T follicular helper cell (primary cell): ENCODE measurements around the gene PSAPL1.

Source experiments
- DNase-seq: peaks from one replicate; pipeline ENCODE4 v3.0.0-alpha.2; 2020; ENCODE audit warnings: low read depth

Gene PSAPL1

GRCh38 chr4:7397206-7398103 lies 37.3 kb downstream of the PSAPL1 start:
- DNase-seq, result no peak

DNA sequence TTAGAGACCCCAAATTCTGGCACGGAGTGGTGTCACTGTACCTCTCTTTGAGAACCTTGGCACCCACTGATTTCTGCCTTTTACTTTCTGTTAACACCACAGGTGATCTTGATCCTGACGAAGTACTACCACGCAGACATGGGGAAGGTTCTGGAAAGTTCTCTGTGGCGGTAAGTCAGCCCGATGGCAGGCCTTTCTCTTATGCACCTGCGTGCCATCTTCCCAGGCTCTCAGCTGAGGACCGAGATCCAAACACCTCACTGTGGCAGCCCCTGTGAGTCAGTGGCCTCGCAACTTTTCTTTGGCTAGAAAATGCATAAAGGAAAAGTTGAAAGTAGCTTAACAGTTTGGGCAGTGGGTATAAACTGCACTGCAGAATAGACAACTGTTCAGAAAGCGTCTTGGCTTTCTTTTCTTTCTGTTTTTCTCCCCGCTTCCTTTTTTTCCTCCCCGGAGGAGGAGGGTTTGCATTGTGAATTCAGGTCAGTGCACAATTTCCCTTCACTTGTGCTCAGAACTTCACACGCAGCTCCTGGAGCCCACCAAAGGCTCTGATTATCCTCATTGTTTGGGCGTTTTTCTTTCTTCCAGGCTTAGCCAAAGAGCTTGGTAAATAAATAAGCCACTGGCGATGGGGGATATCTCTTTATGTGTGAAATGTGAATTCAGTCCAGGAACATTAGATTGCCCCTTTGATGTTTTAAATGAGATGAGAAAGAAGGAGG lies 38.4 kb downstream of the PSAPL1 start:
- DNase-seq, result no peak

DNA sequence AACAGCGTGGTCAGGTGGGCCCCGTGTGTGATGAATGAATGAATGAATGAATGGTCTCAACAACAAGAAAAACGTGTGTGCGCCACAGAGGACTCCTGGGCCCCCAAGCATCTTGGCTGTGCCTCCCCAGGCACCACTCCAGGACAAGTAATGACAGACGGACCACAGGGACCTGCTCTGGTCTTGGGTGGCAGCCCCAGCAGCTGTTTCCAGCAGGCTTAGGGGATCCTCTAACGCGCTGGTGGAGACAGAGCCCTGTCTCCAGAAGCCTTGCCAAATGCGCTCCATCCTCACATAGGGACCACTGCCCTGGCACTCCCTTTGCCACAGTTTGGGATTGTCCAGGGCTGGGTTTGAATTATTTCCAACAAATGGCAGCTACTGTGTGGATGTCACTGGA lies 39.1 kb downstream of the PSAPL1 start:
- no peak for DNase-seq

- no peak for DNase-seq
Measured at GRCh38 chr4:7394681-7395451, 39.9 kb downstream of the PSAPL1 start.

- DNase-seq, result no peak
Measured at GRCh38 chr4:7393601-7394575, 40.8 kb downstream of the PSAPL1 start.

DNA sequence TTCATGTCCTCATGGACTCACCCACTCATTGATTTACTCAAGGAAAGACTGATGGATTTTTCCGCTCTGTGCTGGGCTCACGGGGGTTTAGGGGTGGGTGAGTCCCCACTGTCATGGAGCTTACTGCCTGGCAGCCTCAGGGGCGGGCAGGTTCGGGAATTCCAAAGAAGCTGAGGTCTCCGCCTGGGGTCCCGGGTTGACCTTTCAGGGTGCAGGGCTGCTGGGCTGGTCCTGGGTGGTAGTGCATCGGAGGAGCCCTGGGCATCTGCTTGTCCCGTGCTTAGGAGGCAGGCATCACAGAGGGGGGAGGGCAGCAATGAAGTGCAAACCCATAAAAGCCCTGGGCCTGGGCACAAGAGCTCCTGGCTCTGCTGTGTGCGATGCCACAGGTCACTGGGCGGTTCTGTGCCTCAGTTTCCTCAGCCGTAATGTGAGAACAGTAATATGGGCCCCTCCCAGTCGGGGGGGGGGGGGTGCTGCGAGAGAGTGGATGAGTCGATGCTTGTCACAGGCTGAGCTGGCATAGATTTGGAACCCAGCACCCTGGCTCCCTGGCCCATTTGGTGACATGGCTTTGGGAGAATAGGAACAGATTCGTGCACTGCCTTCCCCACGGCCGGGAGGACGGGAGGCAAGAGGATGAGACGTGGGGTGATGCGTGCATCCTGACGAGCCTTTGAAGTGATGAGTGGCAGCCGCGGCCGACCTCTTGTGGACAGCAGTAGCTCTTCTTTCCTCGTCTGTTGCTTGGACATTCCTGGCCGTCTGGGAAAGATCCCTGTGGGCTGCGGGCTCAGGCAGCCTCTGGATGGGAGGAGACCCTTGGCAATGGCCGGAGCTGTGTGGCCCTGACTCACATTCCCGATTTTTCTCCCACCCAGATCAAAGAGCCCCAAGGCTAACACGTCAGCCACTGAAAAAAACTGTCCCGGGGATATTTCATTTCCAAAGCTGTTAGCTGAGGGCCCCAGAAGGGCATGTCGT lies 42.0 kb downstream of the PSAPL1 start:
- DNase-seq, result no peak

GRCh38 chr4:7391637-7392437 lies 42.9 kb downstream of the PSAPL1 start:
- DNase-seq, result no peak

GRCh38 chr4:7390906-7391636 lies 43.7 kb downstream of the PSAPL1 start:
- no peak for DNase-seq

DNA sequence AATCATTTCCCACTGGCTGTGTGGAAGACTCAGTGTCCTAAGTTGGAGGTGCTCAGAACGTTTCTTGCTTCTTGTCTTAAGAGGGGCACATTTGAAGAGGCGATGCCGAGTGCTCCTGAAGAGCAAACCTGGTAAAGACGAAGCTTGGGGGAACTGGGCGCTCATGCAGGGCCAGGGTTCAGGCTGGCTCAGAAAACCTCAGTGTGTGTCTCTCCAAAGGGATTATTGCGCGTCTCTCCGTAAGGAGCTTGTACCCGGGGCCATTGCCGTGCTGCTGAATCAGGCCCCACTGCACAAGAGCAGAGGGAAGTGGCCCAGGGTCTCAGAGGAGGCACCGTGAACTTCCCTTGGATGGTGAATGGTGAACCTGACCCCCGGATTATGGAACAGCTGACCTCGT lies 44.4 kb downstream of the PSAPL1 start:
- no peak for DNase-seq

GRCh38 chr4:7389719-7390118 lies 45.0 kb downstream of the PSAPL1 start:
- DNase-seq, result no peak

DNA sequence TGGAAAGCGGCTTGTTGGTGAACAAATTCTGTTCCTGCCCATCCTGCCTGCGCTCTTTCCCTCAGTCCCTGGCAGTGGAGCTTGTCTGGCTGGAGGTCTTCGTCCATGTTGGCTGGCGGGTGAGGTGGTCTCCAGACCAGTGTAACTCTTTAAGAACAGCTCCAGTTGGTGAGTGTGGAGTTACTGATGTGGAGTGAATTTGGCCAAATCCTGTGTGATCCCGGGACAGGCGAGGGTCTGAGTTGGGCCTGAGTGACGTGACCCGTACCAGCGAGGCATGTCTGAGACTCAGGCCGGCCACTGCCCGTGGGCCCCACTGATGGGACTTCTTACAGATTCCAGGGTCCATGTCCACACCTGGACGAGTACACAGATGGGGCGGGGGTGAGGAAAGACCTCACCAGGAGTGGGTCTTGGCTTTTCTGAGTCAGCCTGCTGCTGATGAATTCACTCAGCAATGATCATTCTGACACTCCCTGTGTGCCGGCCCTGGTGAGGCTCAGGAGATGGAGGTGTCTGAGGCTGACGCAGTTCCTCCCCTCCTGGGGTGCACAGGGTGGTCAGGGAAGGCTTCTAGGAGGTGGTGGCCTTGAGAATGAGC lies 45.5 kb downstream of the PSAPL1 start:
- DNase-seq, result no peak

- DNase-seq, result no peak
Measured at GRCh38 chr4:7388627-7389026, 46.1 kb downstream of the PSAPL1 start.

DNA sequence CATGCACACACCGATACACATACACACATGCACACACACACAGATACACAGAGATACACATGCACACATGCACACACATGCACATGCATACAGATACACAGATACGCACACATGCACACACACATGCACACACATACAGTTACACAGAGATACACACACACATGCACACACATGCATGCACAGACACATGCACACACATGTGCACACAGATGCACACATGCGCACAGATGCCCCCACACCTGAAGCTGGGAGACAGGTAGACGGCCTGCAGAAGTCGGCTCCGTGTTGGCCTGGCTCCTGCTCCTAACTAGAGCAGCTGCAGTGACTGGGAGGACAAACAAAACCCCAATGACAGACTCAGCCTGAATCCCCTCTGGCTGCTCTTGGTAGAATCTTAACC lies 46.8 kb downstream of the PSAPL1 start:
- no peak for DNase-seq

- no peak for DNase-seq
Measured at GRCh38 chr4:7384929-7385890, 49.5 kb downstream of the PSAPL1 start.

DNA sequence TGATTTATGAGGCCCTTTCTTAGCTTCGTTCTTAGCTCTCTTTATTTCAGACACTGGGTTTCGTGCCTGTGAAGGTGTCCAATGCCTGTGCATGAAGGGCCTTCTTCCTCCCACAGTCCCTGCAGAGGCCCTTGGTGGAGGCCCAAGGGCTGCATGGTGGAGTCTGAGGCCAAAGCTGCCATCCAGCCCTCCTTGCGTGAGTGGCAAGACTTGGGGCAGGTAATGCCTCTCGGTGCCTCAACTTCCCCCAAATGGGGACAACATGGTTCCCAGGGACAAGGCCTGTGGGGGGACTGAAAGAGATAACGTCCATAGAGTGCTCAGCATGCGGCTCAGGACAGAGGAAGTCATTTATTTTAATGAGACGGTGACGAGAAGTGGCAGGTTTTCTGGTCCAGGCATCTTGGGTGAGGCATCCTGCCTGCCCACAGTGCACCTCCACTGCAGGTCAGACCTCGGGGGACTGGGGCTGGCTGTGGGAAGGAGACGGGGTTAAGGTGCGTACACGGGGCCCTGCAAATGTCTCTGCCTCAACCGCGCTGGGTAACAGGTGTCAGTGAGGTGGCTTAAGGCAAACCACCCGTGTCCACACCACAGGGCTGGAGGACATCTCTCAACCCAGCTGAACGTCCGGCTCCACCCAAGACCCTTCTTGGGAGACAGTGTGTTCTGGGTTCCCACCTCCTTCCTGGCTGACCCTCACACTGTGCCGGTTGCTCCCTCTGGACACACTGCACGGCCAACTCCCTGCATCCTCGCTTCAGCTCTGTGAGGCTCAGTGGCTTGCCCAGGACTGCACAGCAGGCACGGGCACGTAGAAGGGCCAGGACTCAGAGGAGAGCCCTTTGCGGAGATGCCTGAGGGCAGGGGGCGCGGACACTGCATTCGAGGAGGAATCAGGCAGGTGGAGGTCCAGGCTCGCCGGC lies 50.5 kb downstream of the PSAPL1 start:
- DNase-seq, result no peak

DNA sequence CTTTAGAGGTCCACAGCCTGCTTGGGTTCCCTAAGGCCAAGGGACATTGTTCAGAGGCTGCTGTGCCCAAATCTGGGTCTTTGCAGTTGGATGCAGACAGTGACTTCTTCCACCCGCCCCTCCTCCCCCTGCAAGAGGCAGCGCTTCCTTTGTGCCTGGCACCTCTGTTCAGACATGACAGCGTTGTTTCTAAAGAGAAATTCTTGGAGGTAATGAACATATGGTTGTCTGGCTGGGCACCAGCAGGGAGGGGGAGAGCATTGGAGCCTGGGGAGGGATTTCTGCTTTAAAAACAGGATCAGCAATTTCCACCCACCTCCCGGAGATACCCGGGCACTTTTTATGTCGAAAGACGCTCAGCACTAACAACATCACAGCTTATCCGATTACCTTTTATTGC lies 51.5 kb downstream of the PSAPL1 start:
- DNase-seq, result no peak
